ENCODE results near the gene BBX. TPM values are rescaled to one million over a fixed set of nuclear protein-coding genes. Genes with fewer than 3 reads are reported as not detected.

BBX gene
- total and polyA plus RNA-seq, 2 of the 4 experiments (the other 2 are of a cell fraction) = 13.6 to 107 TPM

GRCh38 chr3:107663266-107663665 is 140.5 kb downstream of the BBX start:
- H2BK120ac ChIP-seq (ENCODE audit: low read depth, low read length) = no peak overlapping the region
- no peak overlapping the region for H4K8ac ChIP-seq (ENCODE audit: low read depth in 2 of 2, low read length in 2 of 2)
- peaks cover 0 to 19% of the 10 kb centered on the region in 2 experiments for H3K79me1 ChIP-seq (ENCODE audit: low read depth in 1 of 2, low read length in 2 of 2)
- H2AK9ac ChIP-seq (replicated peaks; ENCODE audit: low read depth, low read length, poor library complexity) = no peak overlapping the region
- no peak overlapping the region for H3K14ac ChIP-seq (replicated peaks; ENCODE audit: low read depth, low read length)
- H2BK15ac ChIP-seq (ENCODE audit: low read depth, low read length) = no peak overlapping the region
- no peak overlapping the region for H4K5ac ChIP-seq (ENCODE audit: low read depth, low read length)
- no peak overlapping the region for H3K23ac ChIP-seq (ENCODE audit: low read depth, low read length)
- ATAC-seq (ENCODE audit: low read depth) (no peak), DNase-seq (no peak)
- H3K18ac ChIP-seq (ENCODE audit: low read depth, low read length) = no peak overlapping the region
- H3K4me2 ChIP-seq (ENCODE audit: low read depth, low read length) = no peak overlapping the region
- no TSS peak for BruUV-seq (replicated peaks)
- in situ Hi-C loops (cut with MboI; ENCODE audit: low sequenced_read_pairs) = no loop called here
- no peak overlapping the region for H3K27ac ChIP-seq (ENCODE audit: insufficient read depth, low read length)
- no peak overlapping the region for H3K9ac ChIP-seq (ENCODE audit: low read depth, low read length)
- peaks cover 5% of the 10 kb centered on the region for H3K4me1 ChIP-seq (ENCODE audit: control insufficient read depth, insufficient read depth, low read length)
- CTCF ChIA-PET = interaction anchor here (0.6 to 1.4 kb wide), 3 partner anchors 14 to 274 kb away, joined by 3 to 6 read pairs (median 4); no protein-coding TSS in a partner anchor
- dilution Hi-C loops (cut with HindIII; ENCODE audit: low sequenced_read_pairs, unreplicated experiment) = no loop called here
- peak overlapping the region; percentile 93 for H2BK5ac ChIP-seq (ENCODE audit: low read depth, low read length, poor library complexity, severe bottlenecking)
- no peak overlapping the region for H3K56ac ChIP-seq (ENCODE audit: extremely low read depth, insufficient read depth, low read length)
- H3K27me3 ChIP-seq (ENCODE audit: control insufficient read depth, insufficient read depth, low read length) = no peaks in the 10 kb centered on the region
- H3K9me1 ChIP-seq (ENCODE audit: insufficient read depth, low read length) = peaks cover 3% of the 10 kb centered on the region; the same call in 1 of the 2 replicates
- H2AK5ac ChIP-seq (ENCODE audit: low read depth, low read length) = no peak overlapping the region
- no peak overlapping the region for H4K91ac ChIP-seq (ENCODE audit: insufficient read depth, low read depth, low read length)
- no peak overlapping the region for H3K4ac ChIP-seq (ENCODE audit: low read depth, low read length)
- H2BK20ac ChIP-seq (ENCODE audit: low read depth, low read length) = no peak overlapping the region
- no peaks in the 10 kb centered on the region for H3K9me3 ChIP-seq (ENCODE audit: control insufficient read depth, insufficient read depth, low read length)
- H3K36me3 ChIP-seq (ENCODE audit: control insufficient read depth, insufficient read depth, low read length) = no peaks in the 10 kb centered on the region
- no peaks in the 10 kb centered on the region for H4K20me1 ChIP-seq (ENCODE audit: insufficient read depth, low read length)
- WGBS, 2 experiments (ENCODE audit: extremely low coverage in 2 of 2, insufficient read length in 1 of 2) = no CpG with 5 or more reads among the region's 2 CpGs
- intact Hi-C loops (cut with micrococcal nuclease) = loop anchor here (5.0 to 10.0 kb wide), 3 partner anchors 91 to 426 kb away; no protein-coding TSS in a partner anchor
- H2AFZ ChIP-seq (replicated peaks; ENCODE audit: low read length, poor library complexity) = no peak overlapping the region
- no peak overlapping the region for H3K4me3 ChIP-seq (ENCODE audit: insufficient read depth, low read depth, low read length)
- TF ChIP-seq MXI1 (IDR thresholded peaks at IDR 0.05; ENCODE audit: borderline replicate concordance, low read depth, low read length) = no peak
- TF ChIP-seq CEBPB (IDR thresholded peaks at IDR 0.05; ENCODE audit: low read depth, low read length) = no peak
- TF ChIP-seq NFE2L2 (IDR thresholded peaks at IDR 0.05; ENCODE audit: low read depth, low read length) = no peak
- no peak for TF ChIP-seq FOS (IDR thresholded peaks at IDR 0.05; ENCODE audit: low read depth, low read length)
- no peak for TF ChIP-seq CTCF (conservative IDR thresholded peaks at IDR 0.05; ENCODE audit: low read depth, low read length)
- TF ChIP-seq ELK1 (IDR thresholded peaks at IDR 0.05; ENCODE audit: borderline replicate concordance, low read depth, low read length) = no peak
- TF ChIP-seq BHLHE40 (IDR thresholded peaks at IDR 0.05; ENCODE audit: low read depth, low read length) = no peak
- TF ChIP-seq POLR2A (IDR thresholded peaks at IDR 0.05; ENCODE audit: low read depth, low read length) = no peak
- no peak for TF ChIP-seq RAD21 (IDR thresholded peaks at IDR 0.05; ENCODE audit: low read length)
- TF ChIP-seq RCOR1 (IDR thresholded peaks at IDR 0.05; ENCODE audit: insufficient replicate concordance, low read length) = no peak
- TF ChIP-seq SMC3 (IDR thresholded peaks at IDR 0.05; ENCODE audit: low read depth, low read length) = no peak
- TF ChIP-seq RFX5 (IDR thresholded peaks at IDR 0.05; ENCODE audit: low read depth, low read length) = no peak
- TF ChIP-seq MAZ (IDR thresholded peaks at IDR 0.05; ENCODE audit: borderline replicate concordance, low read depth, low read length) = no peak
- no peak for TF ChIP-seq CHD1 (IDR thresholded peaks at IDR 0.05; ENCODE audit: low read depth, low read length)
- no peak for TF ChIP-seq MAFK (IDR thresholded peaks at IDR 0.05; ENCODE audit: low read depth, low read length)
- TF ChIP-seq USF2 (IDR thresholded peaks at IDR 0.05; ENCODE audit: low read depth, low read length) = no peak
- POLR2A ChIA-PET (ENCODE audit: unreplicated experiment) = interaction anchor here (0.6 kb wide), 1 partner anchor 427 kb away, joined by 16 read pairs; no protein-coding TSS in a partner anchor

Data from IMR-90 (cell line).